ENCODE data around the gene CCDC12.

The CCDC12 gene

GRCh38 chr3:46955801-46956259, 20.7 kb downstream of the CCDC12 start:
- no peak overlapping the region for H3K9ac ChIP-seq (ENCODE audit: low read length)
- no peak overlapping the region for H3K4me3 ChIP-seq (ENCODE audit: low read length)
- H3K4me1 ChIP-seq (ENCODE audit: control insufficient read depth, low read depth, low read length) = peaks cover 10% of the 10 kb centered on the region
- no peaks in the 10 kb centered on the region for H3K27me3 ChIP-seq (ENCODE audit: control insufficient read depth, insufficient read depth, low read length)
- H3K27ac ChIP-seq (ENCODE audit: low read length) = no peak overlapping the region
- no peaks in the 10 kb centered on the region for H3K36me3 ChIP-seq (ENCODE audit: control insufficient read depth, low read depth, low read length)
- H3K9me3 ChIP-seq (ENCODE audit: control insufficient read depth, low read depth, low read length) = no peaks in the 10 kb centered on the region

GRCh38 chr3:46955157-46955556, 21.4 kb downstream of the CCDC12 start:
- Histone ChIP-seq H3K9ac (ENCODE audit: low read length) (no peak overlapping the region), H3K27me3 (ENCODE audit: control insufficient read depth, insufficient read depth, low read length) (no peaks in the 10 kb centered on the region), H3K36me3 (ENCODE audit: control insufficient read depth, low read depth, low read length) (no peaks in the 10 kb centered on the region), H3K9me3 (ENCODE audit: control insufficient read depth, low read depth, low read length) (no peaks in the 10 kb centered on the region), H3K27ac (ENCODE audit: low read length) (no peak overlapping the region), H3K4me3 (ENCODE audit: low read length) (no peak overlapping the region), H3K4me1 (ENCODE audit: control insufficient read depth, low read depth, low read length) (peaks cover 10% of the 10 kb centered on the region)

DNA sequence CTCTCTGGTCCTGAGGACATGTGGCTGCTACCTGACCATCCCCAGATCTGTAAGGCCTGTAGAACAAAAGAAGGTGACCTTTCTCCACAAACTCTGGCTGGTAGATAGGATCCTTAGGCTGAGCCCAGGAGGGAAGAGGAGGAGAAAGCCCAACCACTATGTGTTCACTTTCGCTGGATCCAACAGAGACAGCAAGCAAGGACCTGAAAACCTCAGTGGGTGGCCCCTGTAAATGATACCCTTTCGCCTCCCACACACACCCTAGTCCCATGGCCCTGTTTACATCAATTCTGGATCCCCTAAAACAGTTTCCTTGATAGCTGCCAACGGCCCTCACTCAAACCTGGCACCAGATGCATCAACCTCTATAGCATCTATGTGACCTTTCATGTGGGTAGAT, 22.4 kb downstream of the CCDC12 start:
- H3K27ac ChIP-seq (ENCODE audit: low read length) = no peak overlapping the region
- no peak overlapping the region for H3K9ac ChIP-seq (ENCODE audit: low read length)
- no peak overlapping the region for H3K4me3 ChIP-seq (ENCODE audit: low read length)
- H3K27me3 ChIP-seq (ENCODE audit: control insufficient read depth, insufficient read depth, low read length) = no peaks in the 10 kb centered on the region
- no peaks in the 10 kb centered on the region for H3K9me3 ChIP-seq (ENCODE audit: control insufficient read depth, low read depth, low read length)
- H3K4me1 ChIP-seq (ENCODE audit: control insufficient read depth, low read depth, low read length) = peaks cover 10% of the 10 kb centered on the region
- H3K36me3 ChIP-seq (ENCODE audit: control insufficient read depth, low read depth, low read length) = no peaks in the 10 kb centered on the region

GRCh38 chr3:46953234-46954010, 23.1 kb downstream of the CCDC12 start:
- no peaks in the 10 kb centered on the region for H3K27me3 ChIP-seq (ENCODE audit: control insufficient read depth, insufficient read depth, low read length)
- H3K9ac ChIP-seq (ENCODE audit: low read length) = no peak overlapping the region
- no peak overlapping the region for H3K27ac ChIP-seq (ENCODE audit: low read length)
- H3K9me3 ChIP-seq (ENCODE audit: control insufficient read depth, low read depth, low read length) = no peaks in the 10 kb centered on the region
- H3K4me3 ChIP-seq (ENCODE audit: low read length) = no peak overlapping the region
- no peaks in the 10 kb centered on the region for H3K36me3 ChIP-seq (ENCODE audit: control insufficient read depth, low read depth, low read length)
- H3K4me1 ChIP-seq (ENCODE audit: control insufficient read depth, low read depth, low read length) = peaks cover 10% of the 10 kb centered on the region

GRCh38 chr3:46952813-46953212, 23.7 kb downstream of the CCDC12 start:
- H3K9ac ChIP-seq (ENCODE audit: low read length) = no peak overlapping the region

GRCh38 chr3:46950650-46951241, 25.8 kb downstream of the CCDC12 start:
- Histone ChIP-seq H3K36me3 (ENCODE audit: control insufficient read depth, low read depth, low read length) (no peaks in the 10 kb centered on the region), H3K27me3 (ENCODE audit: control insufficient read depth, insufficient read depth, low read length) (no peaks in the 10 kb centered on the region), H3K9me3 (ENCODE audit: control insufficient read depth, low read depth, low read length) (no peaks in the 10 kb centered on the region), H3K9ac (ENCODE audit: low read length) (no peak overlapping the region), H3K4me1 (ENCODE audit: control insufficient read depth, low read depth, low read length) (peaks cover 10% of the 10 kb centered on the region), H3K4me3 (ENCODE audit: low read length) (no peak overlapping the region), H3K27ac (ENCODE audit: low read length) (no peak overlapping the region)

More at GRCh38 chr3:46952813-46953212, 23.7 kb downstream of the CCDC12 start:
- H3K9me3 ChIP-seq (ENCODE audit: control insufficient read depth, low read depth, low read length) = no peaks in the 10 kb centered on the region
- no peak overlapping the region for H3K4me3 ChIP-seq (ENCODE audit: low read length)
- H3K27ac ChIP-seq (ENCODE audit: low read length) = no peak overlapping the region
- H3K36me3 ChIP-seq (ENCODE audit: control insufficient read depth, low read depth, low read length) = no peaks in the 10 kb centered on the region
- no peaks in the 10 kb centered on the region for H3K27me3 ChIP-seq (ENCODE audit: control insufficient read depth, insufficient read depth, low read length)
- H3K4me1 ChIP-seq (ENCODE audit: control insufficient read depth, low read depth, low read length) = peaks cover 10% of the 10 kb centered on the region

DNA sequence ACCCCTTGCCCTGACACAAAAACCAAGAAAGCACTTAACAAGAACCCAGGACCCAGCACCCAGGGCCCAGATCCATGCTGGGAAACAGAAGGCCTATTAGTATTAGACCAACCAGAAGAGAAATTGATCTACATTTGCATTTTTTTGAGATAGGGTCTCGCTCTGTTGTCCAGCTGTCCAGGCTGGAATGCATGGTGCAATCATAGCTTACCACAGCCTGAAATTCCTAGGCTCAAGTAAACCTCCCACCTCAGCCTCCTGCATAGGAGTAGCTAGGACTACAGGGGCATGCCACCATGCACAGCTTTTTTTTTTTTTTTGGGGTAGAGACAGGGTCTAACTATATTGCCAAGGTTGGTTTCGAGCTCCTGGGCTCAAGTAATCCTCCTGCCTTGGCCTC, 26.4 kb downstream of the CCDC12 start:
- Histone ChIP-seq H3K36me3 (ENCODE audit: control insufficient read depth, low read depth, low read length) (no peaks in the 10 kb centered on the region), H3K27me3 (ENCODE audit: control insufficient read depth, insufficient read depth, low read length) (no peaks in the 10 kb centered on the region), H3K4me3 (ENCODE audit: low read length) (no peak overlapping the region), H3K4me1 (ENCODE audit: control insufficient read depth, low read depth, low read length) (peaks cover 10% of the 10 kb centered on the region), H3K9ac (ENCODE audit: low read length) (no peak overlapping the region), H3K27ac (ENCODE audit: low read length) (no peak overlapping the region), H3K9me3 (ENCODE audit: control insufficient read depth, low read depth, low read length) (no peaks in the 10 kb centered on the region)

DNA sequence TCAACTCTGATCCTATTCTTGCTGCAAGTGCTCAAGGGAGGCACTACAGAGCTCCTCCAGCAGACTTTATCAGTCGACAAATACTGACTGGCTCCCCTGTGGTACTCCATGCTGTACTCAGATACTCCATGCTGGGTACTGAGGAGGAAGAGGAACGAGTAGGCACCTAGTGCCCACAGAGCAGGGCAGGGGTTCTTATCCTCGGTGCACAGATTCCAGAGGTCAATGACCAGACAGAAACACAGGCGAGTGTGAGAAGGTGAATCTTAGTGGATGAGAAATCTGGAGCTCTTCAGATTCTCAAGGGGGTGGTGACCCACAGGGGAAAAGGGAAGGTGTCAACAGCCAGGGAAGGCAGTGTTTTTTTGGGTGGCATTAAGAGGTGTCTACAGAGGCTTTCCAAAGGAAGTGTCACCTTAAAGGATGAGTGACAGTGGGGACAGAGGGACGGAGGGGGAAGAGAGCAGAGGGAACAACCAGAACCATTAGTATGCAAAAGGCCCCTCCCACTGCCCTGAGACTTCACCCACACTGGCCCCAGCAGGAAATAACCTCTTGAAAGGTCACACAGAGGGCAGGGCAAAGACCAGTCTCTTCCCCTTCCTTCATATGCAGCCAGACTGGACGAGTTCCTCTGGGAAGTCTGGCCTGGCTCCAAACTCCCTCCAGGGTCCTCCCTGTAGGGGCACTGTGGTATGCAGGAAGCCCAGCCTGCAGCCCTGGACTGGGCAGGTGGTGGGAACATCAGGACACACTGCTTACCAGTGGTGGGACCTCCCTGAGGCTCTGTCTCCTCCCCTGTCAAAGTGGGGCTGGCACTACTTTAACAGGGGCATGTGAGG, 27.5 kb downstream of the CCDC12 start:
- no peak overlapping the region for H3K9ac ChIP-seq (ENCODE audit: low read length)
- no peak overlapping the region for H3K4me3 ChIP-seq (ENCODE audit: low read length)
- H3K4me1 ChIP-seq (ENCODE audit: control insufficient read depth, low read depth, low read length) = peaks cover 10% of the 10 kb centered on the region
- no peaks in the 10 kb centered on the region for H3K27me3 ChIP-seq (ENCODE audit: control insufficient read depth, insufficient read depth, low read length)
- H3K9me3 ChIP-seq (ENCODE audit: control insufficient read depth, low read depth, low read length) = no peaks in the 10 kb centered on the region
- H3K27ac ChIP-seq (ENCODE audit: low read length) = no peak overlapping the region
- no peaks in the 10 kb centered on the region for H3K36me3 ChIP-seq (ENCODE audit: control insufficient read depth, low read depth, low read length)

DNA sequence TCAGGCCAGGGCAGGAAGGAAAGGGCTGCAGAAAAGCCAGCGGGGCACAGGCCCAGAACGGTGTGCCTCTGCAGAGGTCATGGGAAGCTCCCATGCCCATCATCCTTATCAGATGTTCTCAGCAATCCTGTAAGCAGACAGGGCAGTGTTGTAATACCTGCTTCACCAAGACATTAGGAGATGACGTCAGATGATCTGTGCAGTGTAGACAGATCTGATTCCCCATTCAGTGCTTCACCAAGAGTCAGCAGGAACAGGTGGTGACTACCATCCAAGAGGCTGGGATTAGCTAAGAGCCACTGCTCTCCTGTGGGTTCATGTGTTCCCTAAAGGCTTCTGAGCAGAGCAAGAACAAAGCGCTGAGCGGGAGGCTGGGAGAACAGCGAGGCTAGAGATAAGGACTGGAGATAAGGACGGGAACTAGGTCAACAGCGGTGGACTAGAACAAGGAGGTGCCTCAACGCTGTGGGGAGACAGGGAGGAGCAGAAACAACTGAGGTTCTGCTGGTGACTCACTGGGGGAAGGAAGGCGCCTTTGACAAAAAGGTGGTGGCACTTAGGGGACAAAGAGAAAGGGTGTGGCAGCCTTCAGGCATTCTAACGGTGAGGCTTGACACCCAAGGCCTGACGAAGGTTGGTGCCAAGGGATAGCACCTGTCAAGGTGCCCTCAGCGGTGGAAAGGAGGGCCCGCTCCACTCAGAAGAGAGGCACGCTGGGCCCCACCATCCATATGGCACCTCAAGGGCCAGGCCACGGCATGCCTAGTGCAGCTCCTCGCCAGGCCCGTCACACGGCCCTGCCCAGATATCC, 28.4 kb downstream of the CCDC12 start:
- Histone ChIP-seq H3K4me1 (ENCODE audit: control insufficient read depth, low read depth, low read length) (peaks cover 11% of the 10 kb centered on the region), H3K9ac (ENCODE audit: low read length) (no peak overlapping the region), H3K27me3 (ENCODE audit: control insufficient read depth, insufficient read depth, low read length) (no peaks in the 10 kb centered on the region), H3K27ac (ENCODE audit: low read length) (no peak overlapping the region), H3K9me3 (ENCODE audit: control insufficient read depth, low read depth, low read length) (no peaks in the 10 kb centered on the region), H3K4me3 (ENCODE audit: low read length) (no peak overlapping the region), H3K36me3 (ENCODE audit: control insufficient read depth, low read depth, low read length) (no peaks in the 10 kb centered on the region)

- no peaks in the 10 kb centered on the region for H3K36me3 ChIP-seq (ENCODE audit: control insufficient read depth, low read depth, low read length)
- peaks cover 11% of the 10 kb centered on the region for H3K4me1 ChIP-seq (ENCODE audit: control insufficient read depth, low read depth, low read length)
- H3K27me3 ChIP-seq (ENCODE audit: control insufficient read depth, insufficient read depth, low read length) = no peaks in the 10 kb centered on the region
- H3K9me3 ChIP-seq (ENCODE audit: control insufficient read depth, low read depth, low read length) = no peaks in the 10 kb centered on the region
- no peak overlapping the region for H3K9ac ChIP-seq (ENCODE audit: low read length)
- no peak overlapping the region for H3K4me3 ChIP-seq (ENCODE audit: low read length)
- H3K27ac ChIP-seq (ENCODE audit: low read length) = no peak overlapping the region
These were observed 29.0 kb downstream of the CCDC12 start for GRCh38 chr3:46947546-46947901.

Data from iPS-18a (cell line).